Activated CD4-positive, alpha-beta T cell treated with anti-CD3 and anti-CD28 coated beads for 24 hours (primary cell): ENCODE data around the gene PRKCG.

Experiments
- DNase-seq, 2 donors: peaks; one replicate each; pipeline ENCODE4 v3.0.0-alpha.2; 2020; ENCODE audit warnings: low read depth in 2 of 2

Gene PRKCG

DNA sequence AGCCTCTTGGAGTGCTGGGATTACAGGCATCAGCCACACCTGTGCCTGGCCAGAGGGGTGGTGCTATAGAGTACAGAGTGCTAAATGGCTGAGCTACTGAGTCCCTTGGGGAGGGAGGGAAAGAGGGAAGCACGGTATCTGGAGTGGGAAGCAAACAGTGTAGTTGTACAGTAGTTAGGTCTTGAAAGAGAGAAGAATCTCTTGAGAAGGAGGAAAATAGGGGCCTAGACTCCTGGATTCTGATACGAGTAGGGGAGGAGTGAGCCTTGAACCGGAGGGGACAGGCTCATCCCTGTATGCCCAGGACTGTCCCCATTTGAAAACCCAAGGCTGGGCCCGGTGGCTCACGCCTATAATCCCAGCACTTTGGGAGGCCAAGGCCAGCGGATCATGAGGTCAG, 9.2 kb upstream of the PRKCG start:
- DNase-seq: no peak

DNA sequence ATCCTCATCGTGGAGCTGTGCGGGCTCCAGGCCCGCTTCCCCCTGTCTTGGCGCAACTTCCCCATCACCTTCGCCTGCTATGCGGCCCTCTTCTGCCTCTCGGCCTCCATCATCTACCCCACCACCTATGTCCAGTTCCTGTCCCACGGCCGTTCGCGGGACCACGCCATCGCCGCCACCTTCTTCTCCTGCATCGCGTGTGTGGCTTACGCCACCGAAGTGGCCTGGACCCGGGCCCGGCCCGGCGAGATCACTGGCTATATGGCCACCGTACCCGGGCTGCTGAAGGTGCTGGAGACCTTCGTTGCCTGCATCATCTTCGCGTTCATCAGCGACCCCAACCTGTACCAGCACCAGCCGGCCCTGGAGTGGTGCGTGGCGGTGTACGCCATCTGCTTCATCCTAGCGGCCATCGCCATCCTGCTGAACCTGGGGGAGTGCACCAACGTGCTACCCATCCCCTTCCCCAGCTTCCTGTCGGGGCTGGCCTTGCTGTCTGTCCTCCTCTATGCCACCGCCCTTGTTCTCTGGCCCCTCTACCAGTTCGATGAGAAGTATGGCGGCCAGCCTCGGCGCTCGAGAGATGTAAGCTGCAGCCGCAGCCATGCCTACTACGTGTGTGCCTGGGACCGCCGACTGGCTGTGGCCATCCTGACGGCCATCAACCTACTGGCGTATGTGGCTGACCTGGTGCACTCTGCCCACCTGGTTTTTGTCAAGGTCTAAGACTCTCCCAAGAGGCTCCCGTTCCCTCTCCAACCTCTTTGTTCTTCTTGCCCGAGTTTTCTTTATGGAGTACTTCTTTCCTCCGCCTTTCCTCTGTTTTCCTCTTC, 8.0 kb upstream of the PRKCG start:
- no peak for DNase-seq

DNA sequence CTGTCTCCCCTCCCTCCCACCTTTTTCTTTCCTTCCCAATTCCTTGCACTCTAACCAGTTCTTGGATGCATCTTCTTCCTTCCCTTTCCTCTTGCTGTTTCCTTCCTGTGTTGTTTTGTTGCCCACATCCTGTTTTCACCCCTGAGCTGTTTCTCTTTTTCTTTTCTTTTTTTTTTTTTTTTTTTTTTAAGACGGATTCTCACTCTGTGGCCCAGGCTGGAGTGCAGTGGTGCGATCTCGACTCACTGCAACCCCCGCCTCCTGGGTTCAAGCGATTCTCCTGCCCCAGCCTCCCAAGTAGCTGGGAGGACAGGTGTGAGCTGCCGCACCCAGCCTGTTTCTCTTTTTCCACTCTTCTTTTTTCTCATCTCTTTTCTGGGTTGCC, 7.4 kb upstream of the PRKCG start:
- DNase-seq: no peak

DNA sequence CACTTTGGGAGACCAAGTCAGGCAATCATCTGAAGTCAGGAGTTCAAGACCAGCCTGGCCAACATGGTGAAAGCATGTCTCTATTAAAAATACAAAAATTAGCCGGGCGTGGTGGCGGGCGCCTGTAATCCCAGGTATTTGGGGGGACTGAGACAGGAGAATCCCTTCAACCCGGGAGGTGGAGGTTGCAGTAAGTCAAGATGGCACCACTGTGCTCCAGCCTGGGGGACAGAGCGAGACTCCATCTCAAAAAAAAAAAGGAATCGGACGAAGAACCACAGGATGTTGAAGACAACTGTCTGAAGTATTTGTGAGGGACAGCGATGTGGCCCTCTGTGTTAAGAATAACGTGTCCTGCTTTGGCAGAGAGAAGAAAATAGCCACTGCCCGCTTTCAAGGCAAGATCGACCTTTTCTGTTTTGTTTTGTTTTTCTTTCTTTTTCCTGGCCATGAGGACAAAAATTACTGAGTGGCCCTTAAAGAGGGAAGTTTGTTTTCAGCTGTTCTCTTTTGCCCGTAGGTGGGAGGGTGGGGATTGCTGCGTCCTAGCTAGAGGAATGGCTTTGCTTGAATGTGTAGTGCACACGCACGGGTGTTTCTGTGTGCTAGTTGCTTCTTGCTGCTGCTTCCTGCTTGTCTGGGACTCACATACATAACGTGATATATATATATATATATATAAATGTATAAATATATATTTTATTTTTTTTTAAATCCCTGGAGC, 6.2 kb upstream of the PRKCG start:
- DNase-seq: no peak

DNA sequence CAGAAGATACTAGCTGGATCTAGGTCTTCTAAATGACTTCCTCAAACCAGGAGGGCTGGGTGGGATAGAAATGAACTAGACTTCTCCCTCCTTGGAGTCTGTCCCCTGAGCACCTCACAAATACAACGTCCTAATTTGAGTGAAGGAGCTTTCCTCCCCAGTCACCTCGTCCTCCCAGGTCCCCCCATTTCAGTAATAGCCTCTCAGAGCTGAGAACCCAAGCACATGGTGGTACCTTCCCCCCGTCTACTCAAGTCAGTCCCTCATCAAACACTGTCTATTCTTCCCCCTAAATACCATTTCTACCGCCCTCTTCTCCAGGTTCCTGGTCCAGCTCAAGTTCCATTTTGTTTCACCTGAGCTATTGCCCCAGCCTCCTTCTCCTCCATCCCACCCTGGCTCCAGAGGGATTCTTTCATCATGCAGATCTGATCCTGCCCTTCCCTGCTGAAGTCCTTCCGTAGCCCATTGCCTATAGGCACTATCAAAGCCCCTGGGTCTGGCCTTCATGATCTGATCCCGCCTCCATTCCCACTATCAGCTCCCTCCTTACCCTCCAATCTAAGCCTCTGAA, 5.3 kb upstream of the PRKCG start:
- DNase-seq: no peak

DNA sequence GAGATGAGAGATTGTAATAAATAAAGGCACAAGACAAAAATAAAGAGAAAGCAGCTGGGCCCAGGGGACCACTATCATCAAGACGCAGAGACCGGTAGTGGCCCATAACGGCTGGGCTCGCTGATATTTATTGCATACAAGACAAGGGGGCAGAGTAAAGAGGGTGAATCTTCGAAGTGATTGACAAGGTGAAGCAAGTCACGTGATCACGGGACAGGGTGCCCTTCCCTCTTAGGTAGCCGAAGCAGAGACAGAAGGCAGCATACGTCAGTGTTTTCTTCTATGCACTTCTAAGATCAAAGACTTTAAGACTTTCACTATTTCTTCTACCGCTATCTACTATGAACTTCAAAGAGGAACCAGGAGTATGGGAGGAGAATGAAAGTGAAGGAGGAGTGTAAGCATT, 4.6 kb upstream of the PRKCG start:
- DNase-seq: no peak

DNA sequence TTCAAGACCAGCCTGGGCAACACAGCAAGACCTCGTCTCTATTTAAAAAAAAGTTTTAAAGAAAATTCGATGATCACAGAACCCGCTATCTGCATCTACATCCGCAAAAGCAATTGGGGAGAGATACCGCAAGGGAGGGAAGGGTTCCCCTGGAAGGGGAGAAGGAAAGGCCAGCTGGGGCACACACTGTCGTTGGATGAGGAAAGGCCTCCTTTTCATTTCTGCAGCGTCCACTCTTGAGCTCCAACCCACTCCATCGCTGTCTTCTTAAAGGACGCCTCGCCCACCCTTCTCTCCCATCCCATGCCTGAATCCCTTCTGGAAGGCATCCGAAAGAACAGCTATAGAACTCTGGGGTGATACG, 3.2 kb upstream of the PRKCG start:
- no peak for DNase-seq

DNA sequence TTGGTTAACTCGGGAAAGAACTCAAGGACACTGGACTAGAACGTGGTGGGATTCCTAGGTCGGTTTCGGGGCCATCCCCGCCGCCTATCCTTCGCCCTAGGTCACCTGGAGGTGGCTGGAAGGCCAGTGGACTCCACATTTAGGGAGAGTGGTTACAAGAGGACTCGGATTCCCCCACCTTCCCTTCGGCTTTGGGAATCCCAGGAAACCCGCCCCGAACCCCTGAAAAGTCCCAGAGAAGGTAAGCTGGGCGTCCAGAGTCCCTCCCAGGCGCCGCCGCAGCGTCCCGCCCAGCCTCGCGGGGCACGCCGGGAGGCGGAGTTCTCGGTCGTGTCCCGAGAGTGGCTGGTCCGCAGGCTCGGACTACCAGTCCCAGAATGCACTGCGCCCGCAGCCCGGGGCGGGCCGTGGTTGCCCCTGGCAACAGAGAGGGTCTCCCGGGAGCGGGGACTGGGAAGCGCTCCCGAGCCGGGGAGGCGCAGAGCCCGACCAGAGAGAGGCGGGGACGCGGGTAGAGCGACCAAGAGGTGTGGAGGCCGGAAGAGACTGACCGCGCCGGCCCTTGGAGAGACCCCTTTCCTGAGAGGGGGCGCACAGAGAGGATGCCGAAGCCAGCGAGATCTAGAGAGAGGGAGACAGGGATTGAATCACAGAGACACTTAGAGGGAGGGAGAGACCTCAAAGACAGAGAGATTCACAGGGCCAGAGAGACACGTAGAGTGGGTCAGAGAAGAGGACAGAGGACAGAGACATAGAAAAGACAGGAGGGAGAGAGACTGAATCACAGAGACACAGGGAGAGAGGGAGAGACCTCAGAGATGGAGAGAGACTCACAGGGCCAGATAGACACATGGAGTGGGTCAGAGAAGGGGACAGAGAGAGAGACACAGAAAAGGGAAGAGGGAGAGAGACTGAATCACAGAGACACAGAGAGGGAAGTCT, 2.6 kb upstream of the PRKCG start:
- peak; percentile 70 to 79 for DNase-seq

DNA sequence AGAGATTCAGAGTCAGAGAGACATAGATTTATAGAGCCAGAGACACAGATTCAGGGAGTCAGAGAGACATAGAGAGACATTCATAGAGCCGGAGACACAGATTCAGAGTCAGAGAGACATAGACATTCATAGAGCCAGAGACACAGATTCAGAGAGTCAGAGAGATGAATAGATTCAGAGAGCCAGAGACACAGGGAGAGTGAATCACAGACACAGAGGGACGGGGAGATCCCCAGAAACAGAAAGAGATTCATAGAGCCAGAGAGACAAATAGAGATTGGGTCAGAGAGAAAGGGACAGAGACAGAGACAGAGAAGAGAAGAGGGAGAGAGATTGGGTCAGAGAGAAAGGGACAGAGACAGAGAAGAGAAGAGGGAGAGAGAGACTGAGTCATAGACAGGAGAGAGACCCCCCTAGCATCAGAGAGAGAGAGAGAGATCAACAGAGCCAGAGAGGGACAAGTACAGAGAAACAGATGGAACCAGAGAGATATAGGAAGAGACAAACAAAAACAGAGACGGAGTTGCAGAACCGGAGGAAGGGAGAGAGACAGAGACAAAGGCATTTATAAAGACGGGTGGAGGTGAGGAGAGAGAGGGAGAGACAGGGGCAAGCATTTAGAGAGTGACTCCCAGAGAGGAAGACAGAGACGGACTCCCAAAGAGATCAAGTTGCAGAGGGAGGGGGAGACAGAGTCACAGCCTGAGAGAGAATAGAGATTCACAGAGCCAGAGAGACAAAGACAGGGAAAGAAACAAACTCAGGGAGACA, 1.1 kb upstream of the PRKCG start:
- DNase-seq: no peak

DNA sequence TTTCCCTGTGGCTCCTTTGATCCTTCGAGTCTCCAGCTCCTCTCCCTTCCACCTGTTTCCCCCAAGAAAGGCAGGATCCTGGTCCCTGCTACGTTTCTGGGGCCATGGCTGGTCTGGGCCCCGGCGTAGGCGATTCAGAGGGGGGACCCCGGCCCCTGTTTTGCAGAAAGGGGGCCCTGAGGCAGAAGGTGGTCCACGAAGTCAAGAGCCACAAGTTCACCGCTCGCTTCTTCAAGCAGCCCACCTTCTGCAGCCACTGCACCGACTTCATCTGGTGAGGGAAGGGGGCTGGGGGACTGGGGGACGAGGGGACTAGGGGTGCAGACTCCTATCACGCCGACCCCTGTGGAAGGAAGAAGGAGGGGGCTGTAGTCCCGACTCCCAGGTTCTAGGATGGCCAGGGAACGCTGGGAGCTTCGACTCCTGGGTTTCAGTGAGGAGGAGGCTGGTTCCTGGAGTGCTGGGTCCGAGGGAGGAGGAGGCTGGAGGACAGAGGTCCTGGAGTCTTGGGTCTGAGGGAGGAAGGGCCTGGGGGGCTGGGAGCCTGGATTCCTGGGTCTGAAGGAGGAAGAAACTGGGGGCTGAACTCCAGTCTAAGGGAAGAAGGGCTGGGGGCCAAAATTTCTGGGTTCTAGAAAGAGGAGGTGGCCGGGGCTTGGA, 524 bp downstream of the PRKCG start:
- no peak for DNase-seq

DNA sequence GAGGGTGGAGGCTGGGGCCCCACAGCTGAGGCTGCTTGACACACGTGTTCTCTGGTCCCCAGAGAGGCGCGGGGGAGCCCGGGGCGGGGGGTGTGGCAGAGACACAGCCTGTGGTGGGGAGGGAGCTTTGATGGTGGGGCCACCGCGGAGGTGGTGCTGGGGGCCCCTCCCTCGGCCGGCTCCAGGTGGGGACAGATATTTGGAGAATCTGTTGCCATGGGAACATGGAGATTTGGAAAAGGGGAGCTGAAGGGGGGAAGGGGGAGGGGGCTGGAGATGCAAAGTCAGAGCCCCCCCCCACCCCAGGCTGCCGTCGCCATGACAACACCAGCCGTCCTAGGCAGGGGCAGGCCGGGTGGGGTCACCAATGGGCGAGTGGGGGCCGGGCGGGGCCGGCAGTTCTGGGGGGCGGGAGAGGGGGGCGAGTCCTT, 1.2 kb downstream of the PRKCG start:
- no peak for DNase-seq

DNA sequence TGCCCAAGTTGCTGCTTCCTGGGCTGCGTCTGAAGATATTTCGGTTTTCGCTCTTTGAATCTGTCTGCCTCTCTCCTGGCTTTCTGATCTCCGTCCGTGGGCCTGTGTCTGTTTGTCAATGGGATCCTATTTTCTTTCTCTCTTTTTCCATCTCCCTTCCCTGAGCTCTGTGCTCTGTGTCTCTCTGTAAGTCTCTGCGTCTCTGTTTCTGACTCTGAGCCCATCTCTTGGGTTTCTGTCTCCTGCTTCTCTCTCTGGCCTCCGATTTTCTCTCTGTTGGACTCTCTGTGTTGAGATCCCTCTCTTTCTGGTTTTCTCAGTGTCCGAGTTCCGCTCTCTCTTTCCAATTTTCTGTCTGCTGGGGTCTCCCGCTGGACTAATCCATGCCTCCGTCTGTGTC, 1.7 kb downstream of the PRKCG start:
- DNase-seq: no peak

DNA sequence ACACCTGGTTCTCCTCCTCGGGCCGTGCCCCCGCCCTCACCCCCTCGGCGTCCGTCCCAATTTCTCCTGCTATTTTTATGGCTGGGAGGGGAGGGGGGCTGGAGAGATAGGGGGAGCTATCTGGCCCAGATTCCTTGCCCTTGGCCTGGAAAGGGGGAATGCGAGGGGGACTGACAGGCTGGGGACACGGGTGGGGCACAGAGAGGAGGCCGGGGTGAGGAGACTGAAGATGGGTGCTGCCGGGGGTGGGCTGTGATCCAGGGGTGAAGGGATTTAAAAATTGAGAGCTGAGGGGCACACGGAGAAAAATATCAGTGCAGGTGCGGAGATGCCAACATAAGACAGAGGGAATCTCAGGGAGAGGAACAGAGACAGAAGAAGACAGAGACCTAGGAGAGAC, 2.3 kb downstream of the PRKCG start:
- no peak for DNase-seq

DNA sequence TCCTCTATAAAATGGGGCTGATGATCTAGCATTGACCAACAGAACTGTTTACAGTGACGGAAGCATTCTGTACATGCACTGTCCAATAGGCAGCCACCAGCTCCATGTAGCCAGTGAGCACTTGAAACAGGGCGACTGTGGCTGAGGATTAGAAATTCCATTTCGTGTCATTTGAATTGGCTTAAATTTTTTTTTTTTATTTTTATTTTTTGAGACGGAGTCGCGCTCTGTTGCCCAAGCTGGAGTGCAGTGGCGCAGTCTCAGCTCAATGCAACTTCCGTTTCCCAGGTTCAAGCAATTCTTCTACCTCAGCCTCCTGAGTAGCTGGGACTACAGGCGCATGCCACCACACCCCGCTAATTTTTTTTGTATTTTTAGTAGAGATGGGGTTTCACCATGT, 3.0 kb downstream of the PRKCG start:
- no peak for DNase-seq

DNA sequence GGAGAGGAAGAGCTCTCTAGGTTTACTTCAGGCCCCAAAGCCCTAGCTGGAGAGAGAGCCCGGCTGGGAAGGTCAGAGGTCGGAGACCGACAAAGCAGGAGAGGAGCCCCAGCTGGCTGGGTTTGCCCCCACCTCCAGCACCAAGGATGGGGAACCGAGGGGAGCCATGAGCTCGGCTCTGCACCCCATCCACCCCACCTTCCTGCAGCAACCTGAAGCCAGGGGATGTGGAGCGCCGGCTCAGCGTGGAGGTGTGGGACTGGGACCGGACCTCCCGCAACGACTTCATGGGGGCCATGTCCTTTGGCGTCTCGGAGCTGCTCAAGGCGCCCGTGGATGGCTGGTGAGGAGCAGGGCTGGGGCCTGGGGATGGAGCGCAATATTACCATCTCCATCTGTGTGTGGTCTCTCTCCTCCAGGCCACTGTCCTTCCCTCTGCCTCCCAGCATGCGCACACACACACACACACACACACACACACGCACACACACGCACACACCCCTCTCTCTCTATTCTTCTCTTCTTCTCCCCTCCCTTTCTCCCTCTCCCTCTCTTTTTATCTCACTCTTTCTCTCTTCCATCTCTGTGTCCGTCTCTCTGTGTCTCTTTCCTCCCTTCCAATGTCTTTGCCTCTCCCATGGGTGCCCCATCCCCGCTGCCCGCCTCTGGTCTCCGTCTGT, 10.4 kb downstream of the PRKCG start:
- DNase-seq: no peak

DNA sequence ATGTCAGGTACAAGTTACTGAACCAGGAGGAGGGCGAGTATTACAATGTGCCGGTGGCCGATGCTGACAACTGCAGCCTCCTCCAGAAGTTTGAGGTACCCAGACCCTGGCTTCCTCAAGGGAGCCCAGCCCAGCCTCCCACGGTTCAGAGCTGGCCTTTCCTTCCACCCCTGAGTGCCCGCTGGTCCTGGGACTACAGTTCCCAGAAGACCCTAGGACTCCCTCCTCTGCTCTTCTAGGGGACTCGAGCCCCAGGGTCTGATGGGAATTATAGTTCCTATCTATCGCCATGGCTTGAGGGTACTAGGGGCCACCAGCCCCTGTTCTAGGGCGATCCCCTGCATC, 11.0 kb downstream of the PRKCG start:
- DNase-seq: no peak

DNA sequence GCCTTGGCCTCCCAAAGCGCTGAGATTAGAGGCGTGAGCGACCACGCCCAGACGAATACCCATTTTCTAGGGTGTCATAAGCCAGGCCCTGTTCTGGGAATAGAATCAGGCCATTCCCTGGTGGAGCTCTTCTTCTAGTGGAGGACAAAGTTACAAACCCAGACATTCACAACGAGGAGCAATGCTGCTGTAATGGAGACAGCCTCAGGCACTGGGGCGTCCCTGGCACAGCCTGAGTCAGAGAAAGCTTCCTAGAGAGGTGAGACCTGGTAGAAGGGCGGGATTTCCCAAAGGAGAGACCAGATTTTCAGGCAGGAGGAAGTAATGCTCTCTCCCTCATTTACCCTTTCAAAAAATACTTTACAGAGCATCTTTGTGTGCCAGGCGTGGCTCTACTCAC, 12.7 kb downstream of the PRKCG start:
- no peak for DNase-seq

DNA sequence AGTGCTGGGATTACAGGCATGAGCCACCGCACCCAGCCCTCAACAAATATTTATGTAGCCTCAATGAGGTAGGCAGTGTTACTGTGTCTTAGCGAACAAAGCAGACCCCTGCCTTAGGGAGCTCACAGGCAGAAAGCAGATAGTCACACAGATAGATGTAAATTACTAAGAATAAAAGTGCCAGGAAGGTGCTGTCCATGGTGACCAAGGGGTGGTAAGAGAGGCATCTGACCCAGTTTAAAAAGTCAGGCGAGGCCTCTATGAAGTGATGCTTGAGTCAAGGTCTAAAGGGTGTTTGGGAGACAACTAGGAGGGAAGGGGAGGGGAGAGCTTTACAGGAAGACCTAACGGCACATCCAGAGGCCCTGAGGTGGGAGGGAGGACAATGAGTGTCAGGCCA, 14.7 kb downstream of the PRKCG start:
- no peak for DNase-seq

DNA sequence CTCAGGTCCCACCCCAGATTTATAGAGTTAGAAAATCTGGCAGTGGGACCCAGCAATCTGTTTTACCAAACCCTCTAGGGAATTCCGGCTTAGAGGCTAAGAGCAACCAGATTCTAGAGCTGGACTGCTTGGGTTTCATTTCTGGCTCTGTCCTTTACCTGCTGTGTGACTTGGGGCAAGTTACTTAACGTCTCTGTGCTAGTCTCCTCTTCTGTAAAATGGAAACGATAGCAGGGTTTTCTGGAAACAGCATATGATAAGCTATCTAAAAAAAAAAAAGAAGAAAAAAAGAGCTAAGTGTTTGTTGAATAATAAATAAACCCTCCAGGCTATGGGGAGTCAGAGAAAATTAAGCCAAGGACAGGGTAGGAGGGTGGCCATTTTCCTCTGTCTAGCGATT, 15.5 kb downstream of the PRKCG start:
- no peak for DNase-seq

DNA sequence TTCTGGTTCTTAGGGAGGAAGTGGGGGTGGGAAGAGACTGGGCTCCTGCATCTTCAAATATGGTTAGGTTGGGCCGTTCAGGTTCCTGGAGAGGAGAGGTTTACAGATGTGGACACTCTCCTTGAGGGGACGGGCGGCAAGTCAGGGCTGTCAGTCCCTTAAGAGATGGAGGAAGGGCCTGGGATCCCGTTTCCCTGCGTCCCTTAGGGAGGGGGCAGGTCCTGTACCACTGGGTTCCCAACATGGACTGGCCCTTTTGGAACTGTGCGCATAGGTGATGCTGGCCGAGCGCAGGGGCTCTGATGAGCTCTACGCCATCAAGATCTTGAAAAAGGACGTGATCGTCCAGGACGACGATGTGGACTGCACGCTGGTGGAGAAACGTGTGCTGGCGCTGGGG, 16.2 kb downstream of the PRKCG start:
- no peak for DNase-seq
